Fibroblast of lung (primary cell): ENCODE data around the gene MTMR3. TPM values are rescaled to one million over a fixed set of nuclear protein-coding genes. Genes with fewer than 3 reads are reported as not detected.

ENCODE experiments used
- DNase-seq, 2 donors: peaks; one replicate each; pipeline versions ENCODE4 v3.0.0 to v3.0.0-alpha.2; 2010; ENCODE audit warnings: low read depth in 2 of 2
- H2AFZ ChIP-seq: 2 replicates; pipeline ENCODE4 v1.5.1; 2012; ENCODE audit warnings: low read length, control low read depth, inconsistent platforms
- H3K27ac ChIP-seq: 2 replicates; pipeline ENCODE4 v1.5.1; 2011; ENCODE audit warnings: low read length, control low read depth; ENCODE audit not compliant: insufficient read depth
- H3K27me3 ChIP-seq: 2 replicates; pipeline ENCODE4 v1.5.1; 2011; ENCODE audit warnings: mild to moderate bottlenecking, low read length; ENCODE audit not compliant: control insufficient read depth, insufficient read depth
- H3K36me3 ChIP-seq: 2 replicates; pipeline ENCODE4 v1.5.1; 2011; ENCODE audit warnings: low read length; ENCODE audit not compliant: control insufficient read depth, insufficient read depth
- H3K4me1 ChIP-seq: 2 replicates; pipeline ENCODE4 v1.5.1; 2011; ENCODE audit warnings: low read length; ENCODE audit not compliant: control insufficient read depth, insufficient read depth; ENCODE audit errors: extremely low read depth
- H3K4me2 ChIP-seq: 2 replicates; pipeline ENCODE4 v1.5.1; 2011; ENCODE audit warnings: low read length, control low read depth; ENCODE audit not compliant: insufficient read depth; ENCODE audit errors: extremely low read depth
- H3K4me3 ChIP-seq, 4 experiments: fragments of 200-600 bp in 1 of 4; sonication (generic) in 1 of 4; replicated peaks in 1 of 4; 2 replicates each; pipeline ENCODE4 v1.5.1; 2011 to 2016; ENCODE audit warnings: low read length in 4 of 4, low read depth in 3 of 4, mild to moderate bottlenecking in 3 of 4, control low read depth in 2 of 4, inconsistent platforms in 1 of 4, mixed read lengths in 1 of 4; ENCODE audit not compliant: insufficient read depth in 1 of 4; ENCODE audit errors: control extremely low read depth in 1 of 4
- H3K79me2 ChIP-seq: 2 replicates; pipeline ENCODE4 v1.5.1; 2012; ENCODE audit warnings: mild to moderate bottlenecking, low read length, inconsistent platforms; ENCODE audit not compliant: control insufficient read depth, insufficient read depth
- H3K9ac ChIP-seq: 2 replicates; pipeline ENCODE4 v1.5.1; 2011; ENCODE audit warnings: mild to moderate bottlenecking, low read length, control low read depth; ENCODE audit not compliant: insufficient read depth
- H3K9me3 ChIP-seq: 2 replicates; pipeline ENCODE4 v1.5.1; 2012; ENCODE audit warnings: low read depth, low read length; ENCODE audit not compliant: control insufficient read depth, insufficient read depth
- H4K20me1 ChIP-seq: 2 replicates; pipeline ENCODE4 v1.5.1; 2011; ENCODE audit warnings: low read length; ENCODE audit not compliant: control insufficient read depth, insufficient read depth; ENCODE audit errors: extremely low read depth
- CTCF ChIP-seq, 2 donors: IDR thresholded peaks in 1 of 2; conservative IDR thresholded peaks in 1 of 2; 1 replicate in 1 of 2; 2 replicates in 1 of 2; pipeline ENCODE4 v1.5.1; 2011 to 2012; ENCODE audit warnings: low read length in 2 of 2, control low read depth in 1 of 2, inconsistent platforms in 1 of 2, low read depth in 1 of 2, mild to moderate bottlenecking in 1 of 2
- EZH2 ChIP-seq: IDR thresholded peaks from 2 replicates; pipeline ENCODE4 v1.5.1; 2012; ENCODE audit warnings: low read length, control low read depth, mild to moderate bottlenecking; ENCODE audit errors: missing control alignments
- polyA plus RNA-seq, 2 donors: library from polyadenylated mRNA; depleted of rRNA in 1 of 2; stranded (reverse) in 1 of 2; unstranded in 1 of 2; fragments of >200 nt; gene quantifications; 2 replicates each; pipeline ENCODE4 v1.2.1, GENCODE V29; 2011 to 2012; ENCODE audit warnings: missing spikeins in 1 of 2
- total RNA-seq: library from RNA; depleted of rRNA; stranded (reverse); fragments of >200 nt; gene quantifications from 2 replicates; pipeline ENCODE4 v1.2.1, GENCODE V29; 2014

Gene MTMR3
- total and polyA plus RNA-seq, 2 donors (not counting 1 experiment from before 2014, with no cell fraction given): 15.0 to 31.2 TPM

GRCh38 chr22:29926057-29926456 is 43.1 kb downstream of the MTMR3 start:
- Histone ChIP-seq H2AFZ (no peak overlapping the region), H3K27me3 (no peaks in the 10 kb centered on the region), H3K4me2 (no peak overlapping the region), H3K9ac (no peak overlapping the region), H3K4me1 (no peaks in the 10 kb centered on the region), H3K27ac (no peak overlapping the region), H3K9me3 (no peaks in the 10 kb centered on the region), H3K79me2 (peaks cover 40% of the 10 kb centered on the region), H4K20me1 (no peaks in the 10 kb centered on the region), H3K36me3 (no peaks in the 10 kb centered on the region), H3K4me3 (no peak overlapping the region)
- DNase-seq: no peak
- no peak for TF ChIP-seq EZH2
- TF ChIP-seq CTCF (conservative IDR thresholded peaks at IDR 0.05 in 1 of 2, IDR thresholded peaks at IDR 0.05 in 1 of 2; ENCODE audit: low read depth in 1 of 2, low read length in 2 of 2): no peak

GRCh38 chr22:29932136-29932535 is 49.2 kb downstream of the MTMR3 start:
- H3K4me2 ChIP-seq: no peak overlapping the region
- no peaks in the 10 kb centered on the region for H3K4me1 ChIP-seq
- peaks cover 17% of the 10 kb centered on the region for H3K79me2 ChIP-seq
- TF ChIP-seq CTCF (conservative IDR thresholded peaks at IDR 0.05 in 1 of 2, IDR thresholded peaks at IDR 0.05 in 1 of 2; ENCODE audit: low read depth in 1 of 2, low read length in 2 of 2) (no peak), EZH2 (no peak)
- no peaks in the 10 kb centered on the region for H3K9me3 ChIP-seq
- H3K36me3 ChIP-seq: no peaks in the 10 kb centered on the region
- no peak for DNase-seq
- no peak overlapping the region for H3K9ac ChIP-seq
- H3K27ac ChIP-seq: no peak overlapping the region
- H2AFZ ChIP-seq: no peak overlapping the region
- H3K27me3 ChIP-seq: no peaks in the 10 kb centered on the region
- peaks cover 2% of the 10 kb centered on the region for H4K20me1 ChIP-seq
- no peak overlapping the region for H3K4me3 ChIP-seq

DNA sequence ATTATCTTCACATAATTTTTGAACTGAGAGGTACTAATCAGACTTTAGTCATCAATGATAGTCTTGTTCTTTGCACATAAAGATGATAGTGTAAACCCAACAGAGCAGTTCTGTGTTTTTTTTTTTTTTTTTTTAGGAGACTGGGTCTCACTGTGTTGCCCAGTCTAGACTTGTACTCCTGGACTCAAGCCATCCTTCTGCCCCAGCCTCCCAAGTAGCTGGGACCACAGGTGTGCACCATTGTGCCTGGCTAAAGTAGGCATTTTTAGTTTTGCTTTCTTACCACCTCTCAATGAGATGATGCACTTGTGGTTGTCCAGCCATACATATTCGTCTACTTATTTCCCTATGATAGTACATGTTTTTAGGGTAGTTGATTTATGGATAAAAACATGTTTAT is 50.6 kb downstream of the MTMR3 start:
- TF ChIP-seq CTCF (conservative IDR thresholded peaks at IDR 0.05 in 1 of 2, IDR thresholded peaks at IDR 0.05 in 1 of 2; ENCODE audit: low read depth in 1 of 2, low read length in 2 of 2) (no peak), EZH2 (no peak)
- H3K9ac ChIP-seq: no peak overlapping the region
- H4K20me1 ChIP-seq: peaks cover 4% of the 10 kb centered on the region

More for the DNA sequence above, 50.6 kb downstream of the MTMR3 start:
- H3K4me3 ChIP-seq: no peak overlapping the region
- no peak overlapping the region for H3K4me2 ChIP-seq
- H3K27me3 ChIP-seq: no peaks in the 10 kb centered on the region
- H3K79me2 ChIP-seq: peaks cover 18% of the 10 kb centered on the region
- no peak overlapping the region for H2AFZ ChIP-seq
- H3K9me3 ChIP-seq: no peaks in the 10 kb centered on the region
- no peak overlapping the region for H3K27ac ChIP-seq
- H3K36me3 ChIP-seq: no peaks in the 10 kb centered on the region
- H3K4me1 ChIP-seq: no peaks in the 10 kb centered on the region
- no peak for DNase-seq
